GM23248 (cell line): ENCODE data around the gene AP3D1. TPM values are rescaled to one million over a fixed set of nuclear protein-coding genes. Genes with fewer than 3 reads are reported as not detected.

Source experiments
- DNase-seq: peaks from one replicate; pipeline ENCODE4 v3.0.0-alpha.2; 2015
- H2AFZ ChIP-seq: fragments of 200-600 bp; sonication (generic); 2 replicates; pipeline ENCODE4 v1.6.1; 2016; ENCODE audit warnings: antibody characterized with exemption
- H3F3A ChIP-seq: fragments of 200-600 bp; sonication (generic); 2 replicates; pipeline ENCODE4 v1.6.1; 2016; ENCODE audit warnings: mild to moderate bottlenecking, antibody characterized with exemption, mixed run types; ENCODE audit not compliant: insufficient read depth
- H3K27ac ChIP-seq: fragments of 200-600 bp; sonication (generic); 2 replicates; pipeline ENCODE4 v1.5.1; 2016; ENCODE audit warnings: mild to moderate bottlenecking
- H3K27me3 ChIP-seq: fragments of 200-600 bp; sonication (generic); replicated peaks from 2 replicates; pipeline ENCODE4 v1.6.1; 2016; ENCODE audit warnings: mild to moderate bottlenecking; ENCODE audit not compliant: insufficient read depth
- H3K36me3 ChIP-seq: fragments of 200-600 bp; sonication (generic); 2 replicates; pipeline ENCODE4 v1.6.1; 2016; ENCODE audit warnings: low read depth, mild to moderate bottlenecking
- H3K4me1 ChIP-seq: fragments of 200-600 bp; sonication (generic); 2 replicates; pipeline ENCODE4 v1.6.1; 2016; ENCODE audit warnings: mild to moderate bottlenecking; ENCODE audit not compliant: insufficient read depth
- H3K4me2 ChIP-seq: fragments of 200-600 bp; sonication (generic); one replicate; pipeline ENCODE4 v1.6.1; 2016; ENCODE audit warnings: mild to moderate bottlenecking; ENCODE audit not compliant: unreplicated experiment
- H3K4me3 ChIP-seq: fragments of 200-600 bp; sonication (generic); 2 replicates; pipeline ENCODE4 v1.5.1; 2016; ENCODE audit warnings: mild to moderate bottlenecking
- H3K79me2 ChIP-seq: fragments of 200-600 bp; sonication (generic); 2 replicates; pipeline ENCODE4 v1.6.1; 2016; ENCODE audit warnings: mild to moderate bottlenecking; ENCODE audit not compliant: insufficient read depth
- H3K9ac ChIP-seq: fragments of 200-600 bp; sonication (generic); 2 replicates; pipeline ENCODE4 v1.6.1; 2016; ENCODE audit warnings: mild to moderate bottlenecking
- H3K9me2 ChIP-seq: fragments of 200-600 bp; sonication (generic); 2 replicates; pipeline ENCODE4 v1.6.1; 2016; ENCODE audit warnings: mixed run types, mild to moderate bottlenecking, moderate library complexity; ENCODE audit not compliant: insufficient read depth
- H3K9me3 ChIP-seq: fragments of 200-600 bp; sonication (generic); one replicate; pipeline ENCODE4 v1.6.1; 2017; ENCODE audit warnings: low read depth
- H4K20me1 ChIP-seq: fragments of 200-600 bp; sonication (generic); 2 replicates; pipeline ENCODE4 v1.6.0; 2016; ENCODE audit not compliant: insufficient read depth
- EZH2 ChIP-seq: fragments of 200-600 bp; sonication (generic); IDR thresholded peaks from 2 replicates; pipeline ENCODE4 v1.6.1; 2018; ENCODE audit warnings: antibody characterized with exemption, mild to moderate bottlenecking; ENCODE audit not compliant: insufficient read depth, poor library complexity, severe bottlenecking
- EZH2phosphoT487 ChIP-seq: fragments of 200-600 bp; sonication (generic); IDR thresholded peaks from 2 replicates; pipeline ENCODE4 v1.6.1; 2018; ENCODE audit warnings: antibody characterized with exemption, moderate library complexity, mild to moderate bottlenecking, low read depth; ENCODE audit not compliant: insufficient read depth
- whole genome bisulfite sequencing, 2 experiments: methylation state at CpG; one replicate each; pipeline ENCODE4 v1.1.6; 2015 to 2017; ENCODE audit warnings: low lambda C conversion rate in 2 of 2, low coverage in 1 of 2; ENCODE audit errors: missing lambda C conversion rate in 2 of 2; 5-methylcytosine and 5-hydroxymethylcytosine counted together
- in situ Hi-C: fragments of 300-500 bp; cut with MboI; formaldehyde crosslinking; loops from 2 replicates; pipeline ENCODE4 v1.15.0; 2020
- polyA plus RNA-seq: library from polyadenylated mRNA; unstranded; fragments of >200 nt; fragmentation: Nextera tagmentation; extraction: Ambion mirVana; gene quantifications from 2 replicates; pipeline ENCODE4 v1.2.1, GENCODE V29; 2016
- total RNA-seq: library from RNA; depleted of rRNA; stranded (reverse); fragments of >200 nt; shearing (Covaris generic); gene quantifications from 2 replicates; pipeline ENCODE4 v1.2.3, GENCODE V29; 2014

The AP3D1 gene
- total and polyA plus RNA-seq, 2 experiments from 2014 or later, result 79.0 to 97.6 TPM

GRCh38 chr19:2120821-2121220 is 30.5 kb downstream of the AP3D1 start:
- in situ Hi-C loops, result no loop called here
- peaks cover 26% of the 10 kb centered on the region; the same call in 1 of the 2 replicates for H3K36me3 ChIP-seq

GRCh38 chr19:2119921-2120785 is 31.2 kb downstream of the AP3D1 start:
- no peaks in the 10 kb centered on the region for H3K9me3 ChIP-seq
- no peak overlapping the region for H3K9ac ChIP-seq
- H3F3A ChIP-seq, result no peaks in the 10 kb centered on the region
- no peak overlapping the region for H2AFZ ChIP-seq
- no peak overlapping the region for H3K27ac ChIP-seq
- no peak for TF ChIP-seq EZH2
- H3K4me1 ChIP-seq, result no peaks in the 10 kb centered on the region
- H3K4me3 ChIP-seq, result no peak overlapping the region
- no peaks in the 10 kb centered on the region for H3K27me3 ChIP-seq
- no peak overlapping the region for H3K4me2 ChIP-seq
- in situ Hi-C loops, result no loop called here
- no peaks in the 10 kb centered on the region for H4K20me1 ChIP-seq
- H3K79me2 ChIP-seq, result peaks cover 15% of the 10 kb centered on the region
- H3K9me2 ChIP-seq, result no peaks in the 10 kb centered on the region
- no peak for DNase-seq
- WGBS, 2 experiments, result 90 to 91% methylated on average over 30 to 31 of the region's 31 CpGs
- H3K36me3 ChIP-seq, result peaks cover 22% of the 10 kb centered on the region; the same call in 1 of the 2 replicates

More at GRCh38 chr19:2120821-2121220, 30.5 kb downstream of the AP3D1 start:
- Histone ChIP-seq H3K79me2 (peaks cover 22% of the 10 kb centered on the region), H3K9ac (no peak overlapping the region), H3K9me3 (no peaks in the 10 kb centered on the region), H3K27ac (no peak overlapping the region), H2AFZ (no peak overlapping the region), H3K4me1 (no peaks in the 10 kb centered on the region), H3K9me2 (no peaks in the 10 kb centered on the region), H4K20me1 (no peaks in the 10 kb centered on the region), H3K4me2 (no peak overlapping the region), H3K4me3 (no peak overlapping the region), H3F3A (no peaks in the 10 kb centered on the region), H3K27me3 (no peaks in the 10 kb centered on the region)
- DNase-seq, result no peak
- TF ChIP-seq EZH2 (no peak), EZH2phosphoT487 (no peak)
- 94 to 96% methylated on average over 25 to 26 of the region's 26 CpGs for WGBS, 2 experiments

DNA sequence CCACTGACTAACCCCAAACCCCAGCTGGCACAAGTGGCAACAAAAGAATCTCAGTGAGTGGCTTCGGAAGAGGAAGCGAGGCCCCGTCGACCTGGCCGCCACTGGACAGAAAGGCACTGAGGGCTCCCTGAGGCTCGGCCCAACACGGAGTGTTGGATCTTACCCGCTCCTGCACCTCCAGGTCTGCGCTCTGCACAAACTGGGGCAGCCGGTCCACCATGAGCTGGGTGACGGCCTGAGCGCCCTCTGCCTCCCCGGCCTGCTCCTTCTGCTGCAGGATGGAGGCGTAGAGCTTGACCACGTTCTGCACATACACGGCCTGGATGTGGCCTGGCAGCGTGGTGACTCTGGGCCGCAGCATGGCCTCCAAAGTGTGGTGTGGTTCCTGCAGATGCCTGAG is 32.9 kb downstream of the AP3D1 start:
- Histone ChIP-seq H3K79me2 (peaks cover 3% of the 10 kb centered on the region; the same call in 1 of the 2 replicates), H3K27ac (no peak overlapping the region), H2AFZ (no peak overlapping the region), H3K36me3 (peaks cover 28% of the 10 kb centered on the region), H3K4me3 (no peak overlapping the region), H3F3A (no peaks in the 10 kb centered on the region), H3K4me2 (no peak overlapping the region), H3K27me3 (no peaks in the 10 kb centered on the region), H3K9me2 (no peaks in the 10 kb centered on the region), H3K4me1 (peaks cover 4% of the 10 kb centered on the region; the same call in 1 of the 2 replicates), H3K9ac (no peak overlapping the region), H4K20me1 (no peaks in the 10 kb centered on the region), H3K9me3 (no peaks in the 10 kb centered on the region)
- DNase-seq, result no peak
- 93 to 94% methylated on average over 18 of the region's 18 CpGs for WGBS, 2 experiments
- in situ Hi-C loops, result no loop called here
- TF ChIP-seq EZH2, result no peak
- TF ChIP-seq EZH2phosphoT487, result no peak

- Histone ChIP-seq H3K4me1 (peaks cover 4% of the 10 kb centered on the region; the same call in 1 of the 2 replicates), H3K27ac (no peak overlapping the region), H3K79me2 (peaks cover 3% of the 10 kb centered on the region; the same call in 1 of the 2 replicates), H3K4me3 (no peak overlapping the region), H3K9me2 (no peaks in the 10 kb centered on the region), H3K27me3 (no peaks in the 10 kb centered on the region), H3K9ac (no peak overlapping the region), H3K36me3 (peaks cover 17% of the 10 kb centered on the region), H3K4me2 (no peak overlapping the region), H4K20me1 (no peaks in the 10 kb centered on the region), H3F3A (no peaks in the 10 kb centered on the region), H3K9me3 (no peaks in the 10 kb centered on the region), H2AFZ (no peak overlapping the region)
- in situ Hi-C loops, result no loop called here
- DNase-seq, result no peak
- TF ChIP-seq EZH2phosphoT487, result no peak
- no peak for TF ChIP-seq EZH2
- WGBS, 2 experiments, result 87 to 90% methylated on average over 27 of the region's 27 CpGs
Observed at GRCh38 chr19:2117215-2117960, 34.0 kb downstream of the AP3D1 start.
